Fibroblast of gingiva (primary cell): ENCODE results near the gene SLC34A2.

Source experiments
- DNase-seq: peaks from one replicate; pipeline ENCODE4 v3.0.0-alpha.2; 2011; ENCODE audit warnings: low read depth

SLC34A2 gene

GRCh38 chr4:25725870-25726269, 70.2 kb downstream of the SLC34A2 start:
- DNase-seq: no peak

DNA sequence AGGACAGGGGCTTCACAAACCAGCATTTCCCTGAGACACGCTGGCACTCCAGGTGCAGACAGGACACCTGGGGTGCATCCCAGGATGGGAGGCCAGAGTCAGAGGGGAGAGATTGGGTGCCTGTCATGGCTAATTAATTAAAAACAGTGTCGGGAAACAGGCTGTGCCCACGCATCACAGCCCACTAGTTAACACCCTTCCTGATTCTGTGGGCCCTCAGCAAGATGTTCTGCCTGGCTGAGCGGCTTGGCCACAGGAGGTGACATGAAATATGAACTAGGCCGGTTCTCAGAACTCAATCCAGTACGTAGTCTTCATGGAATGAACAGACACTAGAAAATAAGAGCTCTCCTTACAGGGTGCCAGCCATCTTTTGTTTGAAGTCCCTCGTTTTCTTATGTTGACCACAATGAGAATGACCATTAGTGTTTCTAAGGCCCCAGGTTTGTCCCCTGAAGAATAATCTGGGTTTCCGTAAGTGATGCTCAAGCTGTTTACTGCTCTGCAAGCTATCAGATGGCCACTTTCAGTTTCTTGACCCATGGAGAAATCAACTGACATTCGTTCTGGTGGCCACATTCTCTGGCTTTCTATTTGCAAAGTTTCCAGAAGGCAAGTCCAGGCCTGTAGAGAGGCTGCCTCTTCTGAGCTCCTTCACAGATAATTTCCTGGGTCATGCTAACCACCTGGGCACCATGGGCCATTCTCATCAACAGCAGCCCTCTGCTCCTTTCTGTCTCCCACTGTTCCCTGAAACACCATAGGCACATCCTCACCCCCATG, 72.3 kb downstream of the SLC34A2 start:
- no peak for DNase-seq
